ENCODE measurements around the gene IL24.

IL24 gene

DNA sequence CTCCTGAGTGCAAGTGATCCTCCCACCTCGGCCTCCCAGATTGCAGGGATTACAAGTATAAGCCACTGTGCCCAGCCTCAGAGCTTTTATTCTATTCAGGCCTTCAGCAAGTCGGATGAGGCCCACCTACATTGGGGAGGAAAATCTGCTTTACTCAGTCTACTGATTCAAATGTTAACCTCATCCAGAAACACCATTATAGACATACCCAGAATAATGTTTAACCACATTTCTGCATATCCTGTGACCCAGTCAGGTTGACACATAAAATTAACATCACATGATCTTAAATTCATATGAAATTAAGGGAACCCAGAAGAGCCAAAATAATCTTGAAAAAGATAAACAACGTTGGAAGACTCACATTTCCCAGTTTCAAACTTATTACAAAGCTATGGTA, 16.9 kb upstream of the IL24 start:
- H3K4me1 ChIP-seq (ENCODE audit: insufficient read depth, low read length), result no peaks in the 10 kb centered on the region
- H3K9ac ChIP-seq (ENCODE audit: low read depth, low read length), result no peak overlapping the region
- H3K36me3 ChIP-seq (ENCODE audit: insufficient read depth, low read length), result no peaks in the 10 kb centered on the region
- 86% methylated on average over 3 of the region's 3 CpGs for WGBS
- no peak overlapping the region for H3K27ac ChIP-seq (ENCODE audit: low read depth, low read length)
- no peaks in the 10 kb centered on the region for H3K27me3 ChIP-seq (ENCODE audit: insufficient read depth, low read length)
- no peak overlapping the region for H3K4me3 ChIP-seq (ENCODE audit: low read length)
- peaks cover 20% of the 10 kb centered on the region for H3K9me3 ChIP-seq (ENCODE audit: insufficient read depth, low read depth, low read length)

DNA sequence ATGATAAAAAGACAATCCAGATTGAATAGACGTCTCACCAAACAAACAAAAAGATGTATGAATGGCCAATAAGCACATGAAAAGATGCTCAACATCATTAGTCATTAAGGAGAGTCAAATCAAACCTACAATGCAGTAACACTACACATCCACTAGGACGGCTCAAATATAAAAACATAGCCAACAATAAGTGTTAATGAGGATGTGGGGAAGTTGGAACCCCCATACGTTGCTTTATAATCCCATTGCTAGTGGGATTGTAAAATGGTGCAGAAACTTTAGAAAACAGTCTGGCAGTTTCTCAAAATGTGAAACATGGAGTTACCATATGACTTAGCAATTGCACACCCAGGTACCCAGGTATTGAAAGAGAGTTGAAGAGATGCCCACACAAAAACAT, 14.7 kb upstream of the IL24 start:
- Histone ChIP-seq H3K36me3 (ENCODE audit: insufficient read depth, low read length) (no peaks in the 10 kb centered on the region), H3K27me3 (ENCODE audit: insufficient read depth, low read length) (no peaks in the 10 kb centered on the region), H3K9ac (ENCODE audit: low read depth, low read length) (no peak overlapping the region), H3K4me1 (ENCODE audit: insufficient read depth, low read length) (no peaks in the 10 kb centered on the region), H3K27ac (ENCODE audit: low read depth, low read length) (no peak overlapping the region), H3K4me3 (ENCODE audit: low read length) (no peak overlapping the region), H3K9me3 (ENCODE audit: insufficient read depth, low read depth, low read length) (peaks cover 14% of the 10 kb centered on the region)
- 74% methylated on average over 2 of the region's 3 CpGs for WGBS

DNA sequence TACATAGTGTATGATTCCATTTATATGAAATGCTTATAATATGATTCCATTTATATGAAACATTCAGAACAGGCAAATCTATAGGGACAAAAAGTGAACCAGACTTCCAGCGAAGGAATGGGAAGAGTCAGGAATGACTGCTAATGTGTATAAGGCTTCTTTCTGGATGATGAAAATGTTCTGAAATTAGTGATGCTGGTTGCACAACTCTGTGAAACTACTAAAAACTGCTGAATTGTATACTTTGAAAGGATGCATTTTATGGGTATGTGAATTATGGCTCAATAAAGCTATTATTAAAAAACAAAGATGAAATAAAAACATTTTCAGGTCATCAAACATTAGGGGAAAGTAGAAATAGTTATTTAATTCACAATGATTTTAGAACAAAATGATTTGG, 14.1 kb upstream of the IL24 start:
- no peaks in the 10 kb centered on the region for H3K36me3 ChIP-seq (ENCODE audit: insufficient read depth, low read length)
- H3K27me3 ChIP-seq (ENCODE audit: insufficient read depth, low read length), result no peaks in the 10 kb centered on the region
- no peak overlapping the region for H3K4me3 ChIP-seq (ENCODE audit: low read length)
- peaks cover 10% of the 10 kb centered on the region for H3K9me3 ChIP-seq (ENCODE audit: insufficient read depth, low read depth, low read length)
- no peaks in the 10 kb centered on the region for H3K4me1 ChIP-seq (ENCODE audit: insufficient read depth, low read length)
- WGBS, result 94% methylated on average over 1 of the region's 1 CpG
- H3K27ac ChIP-seq (ENCODE audit: low read depth, low read length), result no peak overlapping the region
- no peak overlapping the region for H3K9ac ChIP-seq (ENCODE audit: low read depth, low read length)

DNA sequence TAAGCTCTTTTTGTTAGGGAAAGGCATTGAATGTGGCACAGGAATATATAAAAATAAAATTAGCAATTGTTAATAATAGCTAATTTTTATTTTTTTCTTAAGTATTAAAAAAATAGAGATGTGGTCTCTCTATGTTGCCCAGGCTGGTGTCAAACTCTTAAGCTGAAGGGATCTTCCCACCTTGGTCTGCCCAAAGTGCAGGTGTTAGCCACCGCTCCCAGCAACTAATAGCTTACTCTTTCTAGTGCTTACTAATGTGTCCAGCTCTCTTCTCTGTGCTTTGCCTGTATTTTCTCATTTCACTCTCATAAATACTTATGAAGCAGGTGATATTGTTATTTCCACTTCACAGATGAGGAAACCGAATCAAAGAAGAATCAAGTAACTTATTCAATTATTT, 13.4 kb upstream of the IL24 start:
- 0 out of 2 replicates have a peak, but pooled peaks cover 3% of the 10 kb centered on the region for H3K9me3 ChIP-seq (ENCODE audit: insufficient read depth, low read depth, low read length)
- H3K4me3 ChIP-seq (ENCODE audit: low read length), result no peak overlapping the region
- no peaks in the 10 kb centered on the region for H3K27me3 ChIP-seq (ENCODE audit: insufficient read depth, low read length)
- H3K9ac ChIP-seq (ENCODE audit: low read depth, low read length), result no peak overlapping the region
- no peaks in the 10 kb centered on the region for H3K4me1 ChIP-seq (ENCODE audit: insufficient read depth, low read length)
- WGBS, result 94% methylated on average over 2 of the region's 2 CpGs
- no peaks in the 10 kb centered on the region for H3K36me3 ChIP-seq (ENCODE audit: insufficient read depth, low read length)
- H3K27ac ChIP-seq (ENCODE audit: low read depth, low read length), result no peak overlapping the region

DNA sequence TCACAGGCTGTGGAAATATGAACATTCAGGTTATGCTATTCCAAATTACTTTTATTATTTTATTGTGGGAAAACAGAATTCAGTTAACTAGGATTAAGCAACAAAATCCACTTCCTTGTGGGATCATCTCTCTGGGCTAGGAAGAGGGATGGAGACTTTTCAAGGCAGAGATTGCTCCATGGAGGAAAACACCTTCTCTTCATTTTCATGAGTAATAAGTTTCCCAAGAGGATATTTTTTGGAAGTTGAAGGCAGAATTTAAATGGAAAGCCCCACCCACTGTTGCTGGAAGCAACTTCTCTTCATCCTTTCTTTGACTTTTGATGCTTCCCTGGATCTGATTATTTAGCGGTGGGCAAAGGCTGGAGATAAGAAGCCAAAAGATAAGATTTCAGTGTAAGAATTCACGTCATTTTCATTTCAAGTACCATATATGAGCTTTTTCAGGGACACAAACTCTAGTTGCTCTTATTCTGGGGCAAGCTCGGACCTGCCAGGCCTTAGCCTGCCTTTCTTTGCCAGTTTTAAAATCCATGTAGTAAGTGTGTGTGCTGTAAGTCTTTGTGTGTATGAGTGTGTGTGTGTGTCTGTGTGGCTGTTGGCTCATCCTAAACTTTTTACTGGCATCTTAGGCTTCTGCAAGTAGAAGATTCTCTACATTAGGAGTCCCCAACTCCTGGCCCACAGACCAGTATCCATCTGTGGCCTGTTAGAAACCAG, 11.7 kb upstream of the IL24 start:
- H3K9ac ChIP-seq (ENCODE audit: low read depth, low read length), result no peak overlapping the region
- no peak overlapping the region for H3K4me3 ChIP-seq (ENCODE audit: low read length)
- WGBS, result 93% methylated on average over 3 of the region's 3 CpGs
- H3K36me3 ChIP-seq (ENCODE audit: insufficient read depth, low read length), result no peaks in the 10 kb centered on the region
- H3K27me3 ChIP-seq (ENCODE audit: insufficient read depth, low read length), result no peaks in the 10 kb centered on the region
- no peaks in the 10 kb centered on the region for H3K9me3 ChIP-seq (ENCODE audit: insufficient read depth, low read depth, low read length)
- H3K4me1 ChIP-seq (ENCODE audit: insufficient read depth, low read length), result peaks cover 9% of the 10 kb centered on the region
- H3K27ac ChIP-seq (ENCODE audit: low read depth, low read length), result no peak overlapping the region

DNA sequence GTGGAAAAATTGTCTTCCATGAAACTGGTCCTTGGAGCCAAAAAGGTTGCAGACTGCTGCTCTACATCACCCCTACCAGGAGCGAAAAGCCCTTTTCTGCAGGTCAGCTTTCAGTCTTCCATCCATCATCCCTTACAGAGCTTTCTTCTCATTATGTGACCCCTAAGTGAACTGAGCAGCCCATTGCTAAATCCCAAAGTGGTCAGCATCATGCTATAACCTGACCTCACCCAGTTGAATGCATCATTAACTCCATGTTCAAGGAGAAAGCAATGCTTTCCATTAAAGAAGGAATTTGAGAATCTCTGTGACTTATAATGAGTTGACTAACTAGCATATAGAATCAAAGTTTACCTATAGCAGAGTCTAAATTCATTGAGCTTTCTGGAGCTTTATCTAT, 10.4 kb upstream of the IL24 start:
- no peak overlapping the region for H3K4me3 ChIP-seq (ENCODE audit: low read length)
- no peaks in the 10 kb centered on the region for H3K9me3 ChIP-seq (ENCODE audit: insufficient read depth, low read depth, low read length)
- 94% methylated on average over 1 of the region's 1 CpG for WGBS
- H3K27me3 ChIP-seq (ENCODE audit: insufficient read depth, low read length), result no peaks in the 10 kb centered on the region
- H3K27ac ChIP-seq (ENCODE audit: low read depth, low read length), result no peak overlapping the region
- H3K9ac ChIP-seq (ENCODE audit: low read depth, low read length), result no peak overlapping the region
- peaks cover 10% of the 10 kb centered on the region for H3K4me1 ChIP-seq (ENCODE audit: insufficient read depth, low read length)
- no peaks in the 10 kb centered on the region for H3K36me3 ChIP-seq (ENCODE audit: insufficient read depth, low read length)

DNA sequence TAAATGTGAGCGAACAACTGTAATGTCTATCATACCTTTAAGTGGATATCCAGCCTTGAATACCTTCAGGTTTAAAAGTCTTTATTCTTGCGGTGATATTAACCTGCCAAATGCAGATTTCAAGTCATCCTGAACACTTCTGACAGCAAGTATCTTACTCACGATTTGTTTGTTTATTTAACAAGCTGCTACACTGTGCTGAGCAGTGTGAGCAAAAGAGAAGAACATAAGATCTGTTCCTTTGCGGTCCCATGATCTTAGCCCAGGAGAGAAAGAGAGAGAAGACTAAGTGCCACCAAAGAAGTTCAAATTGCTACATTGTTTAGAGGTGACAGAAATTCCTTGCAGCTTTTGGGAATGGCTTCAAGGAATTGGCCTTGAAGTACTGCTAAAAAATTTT, 9.5 kb upstream of the IL24 start:
- WGBS, result 93% methylated on average over 4 of the region's 4 CpGs
- Histone ChIP-seq H3K9ac (ENCODE audit: low read depth, low read length) (no peak overlapping the region), H3K36me3 (ENCODE audit: insufficient read depth, low read length) (no peaks in the 10 kb centered on the region), H3K4me3 (ENCODE audit: low read length) (no peak overlapping the region), H3K4me1 (ENCODE audit: insufficient read depth, low read length) (peaks cover 10% of the 10 kb centered on the region), H3K27me3 (ENCODE audit: insufficient read depth, low read length) (no peaks in the 10 kb centered on the region), H3K27ac (ENCODE audit: low read depth, low read length) (no peak overlapping the region), H3K9me3 (ENCODE audit: insufficient read depth, low read depth, low read length) (no peaks in the 10 kb centered on the region)

DNA sequence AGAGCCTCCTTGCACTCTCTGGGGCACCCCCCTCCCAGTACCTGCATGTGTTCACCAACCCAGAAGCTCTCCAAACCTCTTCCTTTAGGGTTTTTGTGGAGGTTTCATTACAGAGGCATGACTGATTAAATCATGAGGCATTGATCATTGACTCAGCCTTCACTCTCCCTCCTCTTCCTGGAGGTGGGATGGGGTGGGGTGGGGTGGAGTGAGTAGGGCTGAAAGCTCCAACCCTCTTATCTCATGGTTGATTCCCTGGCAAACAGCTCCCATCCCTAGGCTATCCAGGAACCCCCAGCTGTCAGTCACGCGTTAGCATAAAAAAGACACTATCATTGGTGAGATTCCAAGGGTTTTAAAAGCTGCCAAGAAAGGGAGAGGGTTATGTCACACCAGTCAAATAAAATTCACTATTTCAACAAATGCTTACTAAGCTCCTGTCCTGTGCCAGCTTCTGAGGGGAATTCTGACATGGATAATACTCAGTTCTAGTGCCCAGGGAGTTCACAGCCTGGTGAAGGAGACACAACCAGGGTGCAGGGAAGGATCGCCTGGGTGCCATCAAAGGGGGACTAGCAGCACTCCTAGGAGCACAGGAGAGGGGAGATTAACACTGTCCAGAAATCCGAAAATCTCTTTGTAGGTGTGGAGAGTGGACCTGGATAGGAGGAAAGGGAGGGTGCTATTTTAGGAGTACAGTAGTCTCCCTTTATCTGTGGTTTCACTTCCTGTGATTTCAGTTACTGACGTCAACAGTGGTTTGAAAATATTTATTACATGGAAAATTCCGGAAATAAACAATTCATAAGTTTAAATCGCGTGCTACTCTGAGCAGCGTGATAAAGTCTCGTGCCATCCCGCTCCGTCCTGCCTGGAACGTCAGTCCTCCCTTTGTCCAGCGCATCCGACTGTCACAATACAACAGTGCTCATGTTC, 6.8 kb upstream of the IL24 start:
- Histone ChIP-seq H3K36me3 (ENCODE audit: insufficient read depth, low read length) (no peaks in the 10 kb centered on the region), H3K4me3 (ENCODE audit: low read length) (no peak overlapping the region), H3K27ac (ENCODE audit: low read depth, low read length) (no peak overlapping the region), H3K9ac (ENCODE audit: low read depth, low read length) (no peak overlapping the region), H3K9me3 (ENCODE audit: insufficient read depth, low read depth, low read length) (no peaks in the 10 kb centered on the region), H3K27me3 (ENCODE audit: insufficient read depth, low read length) (no peaks in the 10 kb centered on the region), H3K4me1 (ENCODE audit: insufficient read depth, low read length) (peaks cover 10% of the 10 kb centered on the region)
- WGBS, result 83% methylated on average over 15 of the region's 15 CpGs

DNA sequence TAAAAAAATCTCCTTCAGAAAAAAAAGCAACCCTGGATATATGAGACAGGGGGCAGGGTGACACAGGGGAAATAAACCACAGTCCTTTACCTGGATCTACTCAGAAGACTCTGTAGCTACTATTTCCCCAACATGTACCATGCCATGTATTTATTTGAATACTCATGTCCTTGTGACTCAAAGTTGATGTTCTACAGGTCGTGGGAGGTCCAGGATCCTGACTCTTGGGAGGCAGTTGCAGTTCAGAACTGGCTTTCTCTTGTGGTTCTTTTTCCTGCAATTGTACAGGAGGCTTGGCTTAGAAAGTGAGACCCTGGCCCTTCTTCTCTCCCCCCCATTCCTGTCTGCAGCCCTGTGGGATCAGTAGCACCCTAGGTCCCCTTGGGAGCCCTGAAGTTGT, 5.8 kb upstream of the IL24 start:
- H3K36me3 ChIP-seq (ENCODE audit: insufficient read depth, low read length), result no peaks in the 10 kb centered on the region
- no peak overlapping the region for H3K4me3 ChIP-seq (ENCODE audit: low read length)
- H3K27me3 ChIP-seq (ENCODE audit: insufficient read depth, low read length), result no peaks in the 10 kb centered on the region
- H3K27ac ChIP-seq (ENCODE audit: low read depth, low read length), result no peak overlapping the region
- WGBS, result 78% methylated on average over 1 of the region's 1 CpG
- H3K9ac ChIP-seq (ENCODE audit: low read depth, low read length), result no peak overlapping the region
- H3K9me3 ChIP-seq (ENCODE audit: insufficient read depth, low read depth, low read length), result no peaks in the 10 kb centered on the region
- H3K4me1 ChIP-seq (ENCODE audit: insufficient read depth, low read length), result peaks cover 10% of the 10 kb centered on the region

DNA sequence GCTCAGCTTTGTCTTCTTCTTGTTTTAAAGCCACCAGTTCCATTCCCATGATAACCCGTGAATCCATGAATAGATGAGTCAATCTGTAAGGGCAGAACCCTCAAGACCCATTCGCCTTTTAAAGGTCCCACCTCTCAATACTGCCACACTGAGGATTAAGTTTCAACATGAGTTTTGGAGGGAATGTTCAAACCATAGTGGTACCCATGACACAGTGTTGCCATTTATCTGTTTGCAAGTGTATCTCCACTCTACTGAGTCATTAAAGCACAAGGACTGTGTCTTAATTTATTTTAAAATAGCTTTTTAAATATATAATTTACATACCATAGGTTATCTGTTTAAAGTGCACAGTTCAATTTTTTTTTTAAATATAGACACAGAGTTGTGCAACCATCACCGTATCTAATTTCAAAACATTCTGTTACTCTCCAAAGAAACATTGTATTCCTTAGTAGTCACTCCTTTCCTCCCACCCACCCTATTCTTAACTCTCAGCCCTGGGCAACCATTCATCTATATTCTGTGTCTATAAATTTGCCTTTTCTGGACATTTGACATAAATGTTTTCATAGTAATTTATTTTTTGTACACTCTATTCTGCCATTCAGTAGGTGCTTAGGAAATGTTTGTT, 4.8 kb upstream of the IL24 start:
- Histone ChIP-seq H3K27me3 (ENCODE audit: insufficient read depth, low read length) (no peaks in the 10 kb centered on the region), H3K27ac (ENCODE audit: low read depth, low read length) (no peak overlapping the region), H3K4me3 (ENCODE audit: low read length) (no peak overlapping the region), H3K4me1 (ENCODE audit: insufficient read depth, low read length) (peaks cover 10% of the 10 kb centered on the region), H3K9me3 (ENCODE audit: insufficient read depth, low read depth, low read length) (no peaks in the 10 kb centered on the region), H3K9ac (ENCODE audit: low read depth, low read length) (no peak overlapping the region), H3K36me3 (ENCODE audit: insufficient read depth, low read length) (no peaks in the 10 kb centered on the region)
- 97% methylated on average over 3 of the region's 3 CpGs for WGBS

DNA sequence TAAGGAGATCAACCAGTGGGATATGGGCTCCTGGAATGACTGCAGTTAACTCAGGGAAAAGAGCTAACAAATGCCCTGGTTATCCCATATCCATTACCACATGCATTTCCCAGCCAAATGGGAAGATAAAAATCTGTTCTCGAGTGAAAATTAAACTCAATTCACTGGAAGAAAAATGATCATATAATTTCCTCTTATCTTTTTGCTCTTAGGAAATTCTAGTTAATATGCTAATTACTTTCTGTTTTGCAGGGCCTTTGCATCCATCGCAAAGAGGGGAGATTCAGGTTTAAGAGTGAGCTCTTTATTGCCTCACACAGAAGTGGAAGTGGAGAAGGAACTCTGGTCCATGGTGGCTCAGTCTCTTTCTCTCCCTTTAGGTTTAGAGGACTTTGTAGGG, 3.9 kb upstream of the IL24 start:
- WGBS, result 83% methylated on average over 1 of the region's 2 CpGs
- no peaks in the 10 kb centered on the region for H3K36me3 ChIP-seq (ENCODE audit: insufficient read depth, low read length)
- H3K4me3 ChIP-seq (ENCODE audit: low read length), result no peak overlapping the region
- no peaks in the 10 kb centered on the region for H3K9me3 ChIP-seq (ENCODE audit: insufficient read depth, low read depth, low read length)
- no peak overlapping the region for H3K9ac ChIP-seq (ENCODE audit: low read depth, low read length)
- no peak overlapping the region for H3K27ac ChIP-seq (ENCODE audit: low read depth, low read length)
- peaks cover 10% of the 10 kb centered on the region for H3K4me1 ChIP-seq (ENCODE audit: insufficient read depth, low read length)
- H3K27me3 ChIP-seq (ENCODE audit: insufficient read depth, low read length), result no peaks in the 10 kb centered on the region

All from HUES64 (cell line).